Raji (cell line): ENCODE data around the gene ROPN1B.

Experiments used
- POLR2A ChIP-seq: IDR thresholded peaks from 2 replicates; pipeline ENCODE4 v1.6.1; 2011; ENCODE audit warnings: low read depth, low read length, control low read depth; ENCODE audit not compliant: insufficient read depth

ROPN1B gene

GRCh38 chr3:126025862-126026261 is 56.9 kb downstream of the ROPN1B start:
- no peak for TF ChIP-seq POLR2A

- no peak for TF ChIP-seq POLR2A
Observed at GRCh38 chr3:126026277-126026751, 57.3 kb downstream of the ROPN1B start.

- no peak for TF ChIP-seq POLR2A
Observed at GRCh38 chr3:126026761-126027160, 57.8 kb downstream of the ROPN1B start.

GRCh38 chr3:126028096-126028495 is 59.1 kb downstream of the ROPN1B start:
- no peak for TF ChIP-seq POLR2A

- no peak for TF ChIP-seq POLR2A
Observed at GRCh38 chr3:126029241-126029640, 60.3 kb downstream of the ROPN1B start.

GRCh38 chr3:126030455-126030854 is 61.5 kb downstream of the ROPN1B start:
- no peak for TF ChIP-seq POLR2A

GRCh38 chr3:126031981-126032471 is 63.0 kb downstream of the ROPN1B start:
- no peak for TF ChIP-seq POLR2A
